AG04449 (cell line): ENCODE results near the gene MED8.
A peak's percentile ranks its signal among the peaks of the same experiment; 100 is the strongest.

ENCODE experiments used
- CTCF ChIA-PET: fragments of 350-600 bp; formaldehyde crosslinking; extraction: SDS; loops from one replicate; lab custom pipeline; 2021; ENCODE audit warnings: antibody characterized with exemption; lab: Yijun Ruan, JAX
- POLR2A ChIA-PET: fragments of 400-600, 350-600 bp; formaldehyde crosslinking; extraction: SDS; loops from one replicate; lab custom pipeline; 2020; ENCODE audit warnings: antibody characterized with exemption, inconsistent platforms; lab: Yijun Ruan, JAX
- DNase-seq: peaks from one replicate; pipeline ENCODE4 v3.0.0-alpha.2; 2010; ENCODE audit warnings: low read depth, low spot score
- H3K4me3 ChIP-seq: 2 replicates; pipeline ENCODE4 v1.5.1; 2011; ENCODE audit warnings: low read depth, mild to moderate bottlenecking, control low read depth, low read length
- CTCF ChIP-seq: IDR thresholded peaks from one replicate; pipeline ENCODE4 v1.5.1; 2011; ENCODE audit warnings: mild to moderate bottlenecking, moderate library complexity, low read length, control low read depth, inconsistent platforms; ENCODE audit not compliant: insufficient read depth; ENCODE audit errors: missing control alignments

MED8 gene

GRCh38 chr1:43348343-43348808 lies 41.2 kb downstream of the MED8 start:
- ChIA-PET POLR2A (no interaction called here), CTCF (interaction anchor here (1.5 kb wide), 1 partner anchor 10 kb away, joined by 7 read pairs; the partner anchor contains the start of gene CDC20)
- DNase-seq = no peak
- peak overlapping the region; percentile 54 for H3K4me3 ChIP-seq
- no peak for TF ChIP-seq CTCF

- POLR2A ChIA-PET = no interaction called here
- CTCF ChIA-PET = interaction anchor here (1.4 kb wide), 1 partner anchor 8 kb away, joined by 3 read pairs; no protein-coding TSS in a partner anchor
- no peak for DNase-seq
- no peak overlapping the region for H3K4me3 ChIP-seq
- no peak for TF ChIP-seq CTCF
Measured at GRCh38 chr1:43346636-43347035, 43.0 kb downstream of the MED8 start.

GRCh38 chr1:43345120-43345519 lies 44.5 kb downstream of the MED8 start:
- POLR2A ChIA-PET = no interaction called here
- H3K4me3 ChIP-seq = no peak overlapping the region
- DNase-seq = no peak
- CTCF ChIA-PET = interaction anchor here (1.4 kb wide), 1 partner anchor 9 kb away, joined by 3 read pairs; no protein-coding TSS in a partner anchor
- TF ChIP-seq CTCF = no peak

DNA sequence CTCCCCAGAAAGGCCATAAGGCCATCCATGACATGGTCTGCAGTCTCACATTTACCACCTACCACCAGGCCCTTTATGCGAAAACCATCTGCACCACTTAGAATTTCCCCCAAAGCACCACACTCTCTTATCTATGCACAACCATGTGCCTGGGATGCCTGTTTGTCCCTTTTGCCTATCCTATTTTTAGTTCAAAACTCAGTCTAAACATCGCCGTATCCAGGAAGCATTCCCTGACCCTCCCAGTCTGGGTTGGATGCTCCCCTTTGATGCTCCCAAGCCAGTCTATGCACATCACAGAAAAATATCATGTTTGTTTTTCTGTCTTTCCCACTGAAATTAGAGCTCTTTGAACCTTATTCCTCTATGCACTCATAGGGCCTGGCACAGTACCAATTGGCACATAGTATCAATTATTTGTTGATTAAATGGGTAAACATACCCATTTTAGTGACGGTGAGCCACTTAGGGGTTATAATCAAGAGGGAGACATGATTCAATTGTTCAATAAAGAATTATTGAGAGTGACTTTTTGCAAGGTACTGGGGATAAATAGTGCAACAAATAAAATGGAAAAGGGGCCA lies 45.2 kb downstream of the MED8 start:
- POLR2A ChIA-PET = no interaction called here
- no peak overlapping the region for H3K4me3 ChIP-seq
- no peak for TF ChIP-seq CTCF
- CTCF ChIA-PET = no interaction called here
- no peak for DNase-seq

- ChIA-PET POLR2A (no interaction called here), CTCF (interaction anchor here (1.5 kb wide), 1 partner anchor 17 kb away, joined by 3 read pairs; no protein-coding TSS in a partner anchor)
- DNase-seq = no peak
- no peak for TF ChIP-seq CTCF
- H3K4me3 ChIP-seq = no peak overlapping the region
Measured at GRCh38 chr1:43340559-43340958, 49.0 kb downstream of the MED8 start.

DNA sequence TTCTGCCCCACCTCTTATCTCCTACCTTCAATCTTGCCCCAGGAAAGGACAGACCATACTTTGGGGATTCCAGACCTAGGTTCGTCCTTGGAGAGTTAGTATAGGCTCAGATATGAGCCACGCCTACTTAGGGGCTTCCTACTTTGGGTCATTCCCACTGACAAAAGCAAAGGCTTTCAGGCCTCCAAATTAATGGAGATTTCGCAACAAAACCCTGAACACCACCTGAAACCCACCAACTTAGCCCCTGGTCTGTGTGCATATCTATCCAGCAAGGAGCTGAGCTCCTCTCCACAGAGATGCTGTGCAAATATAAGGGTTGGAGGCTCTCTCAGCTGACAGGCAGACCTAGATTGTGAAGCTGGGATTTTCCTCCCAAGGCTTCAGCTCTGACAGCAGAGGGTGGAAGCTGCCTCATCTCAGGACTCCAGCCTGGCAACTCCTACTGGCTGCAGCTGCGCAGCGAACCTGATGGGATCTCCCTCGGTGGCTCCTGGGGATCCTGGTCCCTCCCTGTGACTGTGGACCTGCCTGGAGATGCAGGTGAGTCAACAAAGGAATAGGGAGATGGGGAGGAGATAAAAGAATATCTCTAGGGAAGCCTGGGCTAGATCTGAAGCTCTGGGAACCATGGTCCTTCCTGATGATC lies 49.9 kb downstream of the MED8 start:
- no peak overlapping the region for H3K4me3 ChIP-seq
- DNase-seq = no peak
- no peak for TF ChIP-seq CTCF
- ChIA-PET POLR2A (no interaction called here), CTCF (interaction anchor here (1.0 to 1.5 kb wide), 2 partner anchors 18 to 19 kb away, joined by 3 to 4 read pairs; partner anchors contain the start of gene CDC20)
